DOHH2 (cell line): ENCODE measurements around the gene PLA2G4E.

Experiments used
- EZH2phosphoT487 ChIP-seq: fragments of 200-600 bp; sonication (generic); IDR thresholded peaks from 2 replicates; pipeline ENCODE4 v1.6.1; 2017; ENCODE audit warnings: borderline replicate concordance, mild to moderate bottlenecking, antibody characterized with exemption, low read length, moderate library complexity, mixed read lengths
- TF ChIP-seq, protein P1 (sequence below): fragments of 200-600 bp; sonication (generic); IDR thresholded peaks from one replicate; pipeline ENCODE4 v1.5.1; 2014; ENCODE audit warnings: antibody characterized with exemption, mild to moderate bottlenecking, low read depth, low read length; ENCODE audit not compliant: poor library complexity, severe bottlenecking

GRCh38 chr15:42027521-42027920, 6.7 kb upstream of the PLA2G4E start:
- TF ChIP-seq, protein P1, sequence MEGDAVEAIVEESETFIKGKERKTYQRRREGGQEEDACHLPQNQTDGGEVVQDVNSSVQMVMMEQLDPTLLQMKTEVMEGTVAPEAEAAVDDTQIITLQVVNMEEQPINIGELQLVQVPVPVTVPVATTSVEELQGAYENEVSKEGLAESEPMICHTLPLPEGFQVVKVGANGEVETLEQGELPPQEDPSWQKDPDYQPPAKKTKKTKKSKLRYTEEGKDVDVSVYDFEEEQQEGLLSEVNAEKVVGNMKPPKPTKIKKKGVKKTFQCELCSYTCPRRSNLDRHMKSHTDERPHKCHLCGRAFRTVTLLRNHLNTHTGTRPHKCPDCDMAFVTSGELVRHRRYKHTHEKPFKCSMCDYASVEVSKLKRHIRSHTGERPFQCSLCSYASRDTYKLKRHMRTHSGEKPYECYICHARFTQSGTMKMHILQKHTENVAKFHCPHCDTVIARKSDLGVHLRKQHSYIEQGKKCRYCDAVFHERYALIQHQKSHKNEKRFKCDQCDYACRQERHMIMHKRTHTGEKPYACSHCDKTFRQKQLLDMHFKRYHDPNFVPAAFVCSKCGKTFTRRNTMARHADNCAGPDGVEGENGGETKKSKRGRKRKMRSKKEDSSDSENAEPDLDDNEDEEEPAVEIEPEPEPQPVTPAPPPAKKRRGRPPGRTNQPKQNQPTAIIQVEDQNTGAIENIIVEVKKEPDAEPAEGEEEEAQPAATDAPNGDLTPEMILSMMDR = no peak
- no peak for TF ChIP-seq EZH2phosphoT487
